Ovary (tissue), 9 donors: ENCODE data around the gene TMPO. TPM values are rescaled to one million over a fixed set of nuclear protein-coding genes. Genes with fewer than 3 reads are reported as not detected.
A peak's percentile ranks its signal among the peaks of the same experiment; 100 is the strongest.

ENCODE experiments used
- DNase-seq, 5 donors: peaks; one replicate each; pipeline ENCODE4 v3.0.0-alpha.2; 2019 to 2020
- H3K27ac ChIP-seq, 2 donors: fragments of 200-600 bp; one replicate each; pipeline versions ENCODE4 v1.5.1 to v1.8.0; 2019 to 2022
- H3K27me3 ChIP-seq: fragments of 200-600 bp; one replicate; pipeline ENCODE4 v1.8.0; 2022
- H3K36me3 ChIP-seq: fragments of 200-600 bp; sonication (generic); one replicate; pipeline ENCODE4 v1.5.1; 2019
- H3K4me1 ChIP-seq: one replicate; pipeline ENCODE4 v1.8.1; 2013; ENCODE audit warnings: mild to moderate bottlenecking, moderate library complexity; ENCODE audit not compliant: insufficient read depth
- H3K4me3 ChIP-seq: fragments of 200-600 bp; sonication (generic); one replicate; pipeline ENCODE4 v1.5.1; 2017
- H3K9me3 ChIP-seq, 2 donors: fragments of 200-600 bp in 1 of 2; sonication (generic) in 1 of 2; one replicate each; pipeline versions ENCODE4 v1.5.1 to v1.8.1; 2013 to 2019; ENCODE audit warnings: mild to moderate bottlenecking in 1 of 2, moderate library complexity in 1 of 2
- EP300 ChIP-seq: sonication (generic); formaldehyde crosslinking; IDR thresholded peaks from one replicate; pipeline ENCODE4 v1.6.1; 2017; ENCODE audit warnings: antibody characterized with exemption
- POLR2A ChIP-seq: fragments of 450-650 bp; IDR thresholded peaks from one replicate; pipeline ENCODE4 v1.6.1; 2017; ENCODE audit warnings: antibody characterized with exemption, mild to moderate bottlenecking, moderate library complexity
- WGBS, 3 donors: extraction: QIAGEN DNeasy Blood & Tissue Kit in 1 of 3; methylation state at CpG; one replicate each; pipeline versions ENCODE4 v1.1.5 to v1.1.7; 2013 to 2017; 5-methylcytosine and 5-hydroxymethylcytosine counted together
- intact Hi-C, 4 donors: fragments of 100-400 bp; cut with DNase I; formaldehyde crosslinking; loops; one replicate each; pipeline versions ENCODE4 v1.11.0 to v1.15.1; 2022 to 2023
- polyA plus RNA-seq, 2 donors: library from polyadenylated mRNA; stranded (reverse); fragments of 200-250 nt in 1 of 2; fragments of 350-450 nt in 1 of 2; fragmentation: Illumina TruSeq in 1 of 2; extraction: RNeasy Lipid Tissue Mini Kit (QIAGEN cat#74804) in 1 of 2; gene quantifications; one replicate each; pipeline ENCODE4 v1.2.3, GENCODE V29; 2013 to 2014
- total RNA-seq, 7 donors: library from RNA; depleted of rRNA in 2 of 7; stranded (reverse); fragments of >200 nt in 2 of 7; fragmentation: NEBNext Ultra II Directional in 3 of 7; extraction: Animal tissue kit (Norgen Biotek cat#: 25700) in 3 of 7; gene quantifications; one replicate each; pipeline versions ENCODE4 v1.1.0 to v1.2.4, GENCODE V29; 2016 to 2023
- TF ChIP-seq, protein P1 (sequence below), 3 donors: fragments of 450-650 bp in 2 of 3; fragments of 200-600 bp in 1 of 3; IDR thresholded peaks; one replicate each; pipeline versions ENCODE4 v1.5.1 to v1.8.0; 2016 to 2022; ENCODE audit warnings: antibody characterized with exemption in 3 of 3, mild to moderate bottlenecking in 1 of 3
- donor health status: DM: no; HTN: no; CAD: no; lungs with moderate emphysema.
- donor health status: DM: no; HTN: no; CAD: no.
- donor health status: Bipolar disorder and iron deficiency.
- donor health status: DM: yes; HTN: yes; CAD: no.
- donor health status: DM: no; HTN: no; CAD: no.
- donor health status: DM: yes; HTN: yes; CAD: no.

Gene TMPO
- total and polyA plus RNA-seq, 9 donors: 48.4 to 144 (median 116) TPM

DNA sequence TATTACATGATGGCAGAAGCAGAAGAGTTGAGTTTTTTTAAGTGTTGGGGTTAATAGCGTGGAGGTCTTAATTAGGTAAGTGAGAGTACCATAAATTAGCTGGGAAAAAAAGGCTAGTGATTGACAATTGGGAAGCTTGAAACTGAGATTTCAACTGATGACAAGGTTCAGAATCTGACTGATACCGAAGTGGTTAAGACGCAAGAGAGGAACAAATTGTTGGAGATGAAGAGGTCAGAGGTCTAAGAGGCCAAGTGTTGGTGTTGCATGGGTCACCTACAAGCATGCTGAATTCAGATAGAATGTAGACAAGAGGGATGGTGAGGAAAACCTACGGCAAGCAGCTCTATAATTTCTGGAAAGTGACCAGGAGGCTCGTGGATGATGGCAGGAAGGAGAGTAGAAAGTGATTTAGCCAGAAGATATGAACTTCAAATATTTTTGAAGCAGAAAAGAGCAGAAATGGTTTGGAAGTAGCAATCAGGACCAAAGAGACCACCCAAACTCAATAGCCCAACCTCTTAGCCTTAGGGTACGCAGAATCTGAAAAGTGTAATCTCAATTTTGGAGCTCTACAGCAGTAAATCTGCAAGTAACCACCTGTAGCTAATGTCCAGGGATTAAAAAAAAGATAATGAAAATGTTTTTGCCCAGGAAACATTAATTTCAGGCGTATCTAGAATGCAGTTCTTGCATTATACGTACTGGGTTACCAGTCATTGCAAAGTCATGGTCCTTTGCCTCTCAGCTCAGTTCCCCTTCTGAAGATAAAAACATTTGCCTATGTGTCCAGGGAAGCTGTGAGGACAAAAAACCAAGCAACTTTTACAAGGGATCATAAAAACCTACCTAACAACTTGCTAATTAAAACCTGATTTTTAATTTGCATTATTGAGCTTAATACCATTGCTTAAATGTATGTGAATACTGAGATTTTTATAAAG lies 1.7 kb upstream of the TMPO start:
- 81 to 87% (median 81%) methylated on average over 8 of the region's 8 CpGs for WGBS, 3 donors
- TF ChIP-seq POLR2A (no peak), EP300 (no peak)
- TF ChIP-seq, protein P1, sequence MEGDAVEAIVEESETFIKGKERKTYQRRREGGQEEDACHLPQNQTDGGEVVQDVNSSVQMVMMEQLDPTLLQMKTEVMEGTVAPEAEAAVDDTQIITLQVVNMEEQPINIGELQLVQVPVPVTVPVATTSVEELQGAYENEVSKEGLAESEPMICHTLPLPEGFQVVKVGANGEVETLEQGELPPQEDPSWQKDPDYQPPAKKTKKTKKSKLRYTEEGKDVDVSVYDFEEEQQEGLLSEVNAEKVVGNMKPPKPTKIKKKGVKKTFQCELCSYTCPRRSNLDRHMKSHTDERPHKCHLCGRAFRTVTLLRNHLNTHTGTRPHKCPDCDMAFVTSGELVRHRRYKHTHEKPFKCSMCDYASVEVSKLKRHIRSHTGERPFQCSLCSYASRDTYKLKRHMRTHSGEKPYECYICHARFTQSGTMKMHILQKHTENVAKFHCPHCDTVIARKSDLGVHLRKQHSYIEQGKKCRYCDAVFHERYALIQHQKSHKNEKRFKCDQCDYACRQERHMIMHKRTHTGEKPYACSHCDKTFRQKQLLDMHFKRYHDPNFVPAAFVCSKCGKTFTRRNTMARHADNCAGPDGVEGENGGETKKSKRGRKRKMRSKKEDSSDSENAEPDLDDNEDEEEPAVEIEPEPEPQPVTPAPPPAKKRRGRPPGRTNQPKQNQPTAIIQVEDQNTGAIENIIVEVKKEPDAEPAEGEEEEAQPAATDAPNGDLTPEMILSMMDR (IDR thresholded peaks at IDR 0.05): no peak

DNA sequence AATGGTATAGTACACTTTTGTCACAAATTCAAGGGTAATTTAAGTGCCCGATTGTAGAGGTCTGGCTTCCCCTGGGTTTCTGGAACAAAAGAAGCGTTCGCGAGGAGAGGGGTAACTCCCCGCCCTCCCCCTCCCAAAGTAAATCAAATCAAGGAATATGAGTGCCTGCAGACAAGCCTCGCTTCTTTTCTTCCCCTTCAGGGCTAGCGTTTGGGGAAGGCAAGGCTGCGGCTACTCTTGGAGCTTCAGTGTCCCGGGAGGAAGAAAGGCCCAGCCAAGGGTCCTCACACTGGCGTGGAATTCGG lies 456 bp upstream of the TMPO start:
- Histone ChIP-seq H3K27me3 (no peaks in the 10 kb centered on the region), H3K9me3 (no peaks in the 10 kb centered on the region), H3K27ac (peak overlapping the region; percentile 91 to 96), H3K36me3 (no peaks in the 10 kb centered on the region), H3K4me1 (peaks cover 8% of the 10 kb centered on the region), H3K4me3 (peak overlapping the region; percentile 100)
- 0% methylated on average over 11 of the region's 11 CpGs for WGBS, 3 donors
- intact Hi-C loops: loop anchor here in 3 of 4 donors (5.0 to 10.0 kb wide), 2 partner anchors 90 to 93 kb away; no protein-coding TSS in a partner anchor
- no peak for DNase-seq
- TF ChIP-seq, protein P1 (IDR thresholded peaks at IDR 0.05): no peak
- TF ChIP-seq EP300 (no peak), POLR2A (no peak)

More for the DNA sequence above, 1.7 kb upstream of the TMPO start:
- no peaks in the 10 kb centered on the region for H3K36me3 ChIP-seq
- DNase-seq: no peak
- H3K27ac ChIP-seq: peak overlapping the region in 1 of 2 donors; percentile 91
- intact Hi-C loops: loop anchor here in 1 of 4 donors (10.0 kb wide), 1 partner anchor 89 kb away; no protein-coding TSS in a partner anchor
- peaks cover 5% of the 10 kb centered on the region for H3K4me1 ChIP-seq
- H3K4me3 ChIP-seq: peak overlapping the region; percentile 100
- H3K9me3 ChIP-seq: no peaks in the 10 kb centered on the region
- no peaks in the 10 kb centered on the region for H3K27me3 ChIP-seq

DNA sequence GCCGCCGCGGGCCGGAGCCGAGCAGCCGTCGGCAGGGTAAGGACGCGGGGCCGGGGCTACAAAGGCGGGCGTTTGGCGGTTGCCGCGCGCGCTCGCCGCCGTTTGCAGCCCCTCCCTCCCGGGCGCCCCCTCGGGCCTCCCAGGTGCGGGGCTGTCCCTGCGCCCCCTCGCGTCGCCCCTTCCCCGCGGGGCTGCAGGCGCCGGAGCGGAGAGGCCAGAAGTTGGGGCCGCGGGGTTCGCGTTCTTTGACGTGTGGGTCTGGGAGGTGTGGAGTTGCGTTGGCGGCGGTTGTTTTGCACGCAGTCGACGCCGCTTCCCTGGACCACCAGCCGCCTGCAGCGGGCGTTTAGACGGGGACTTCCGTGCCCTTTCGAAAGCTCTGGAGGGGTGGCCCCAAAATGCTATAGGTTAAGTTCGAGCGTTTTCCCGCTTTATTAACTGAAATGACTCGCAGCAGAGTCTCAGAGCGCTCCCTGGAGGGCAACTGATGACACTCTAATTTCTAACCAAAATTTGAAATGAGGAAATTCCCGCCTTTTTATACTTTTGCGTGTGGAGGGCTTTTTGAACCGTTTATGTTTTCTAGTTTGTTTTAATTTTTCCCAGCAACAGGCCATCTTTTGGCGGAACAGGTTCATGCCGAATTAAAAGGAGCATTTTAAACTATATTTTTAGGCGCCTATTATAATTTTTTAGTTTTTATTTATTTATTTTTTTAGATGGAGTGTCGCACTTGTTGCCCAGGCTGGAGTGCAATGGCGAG lies 902 bp downstream of the TMPO start:
- TF ChIP-seq, protein P1 (IDR thresholded peaks at IDR 0.05): peak; percentile 47 to 68 (median 64)
- TF ChIP-seq POLR2A: no peak
- Histone ChIP-seq H3K4me3 (peak overlapping the region; percentile 100), H3K4me1 (peaks cover 10% of the 10 kb centered on the region), H3K27me3 (no peaks in the 10 kb centered on the region), H3K27ac (peak overlapping the region; percentile 91 to 96), H3K9me3 (no peaks in the 10 kb centered on the region), H3K36me3 (no peaks in the 10 kb centered on the region)
- WGBS, 3 donors: 0 to 1% (median 0%) methylated on average over 50 to 64 of the region's 64 CpGs
- peak; percentile 65 to 78 (median 69) for DNase-seq
- intact Hi-C loops: loop anchor here in 3 of 4 donors (5.0 to 10.0 kb wide), 2 partner anchors 91 to 94 kb away; no protein-coding TSS in a partner anchor

DNA sequence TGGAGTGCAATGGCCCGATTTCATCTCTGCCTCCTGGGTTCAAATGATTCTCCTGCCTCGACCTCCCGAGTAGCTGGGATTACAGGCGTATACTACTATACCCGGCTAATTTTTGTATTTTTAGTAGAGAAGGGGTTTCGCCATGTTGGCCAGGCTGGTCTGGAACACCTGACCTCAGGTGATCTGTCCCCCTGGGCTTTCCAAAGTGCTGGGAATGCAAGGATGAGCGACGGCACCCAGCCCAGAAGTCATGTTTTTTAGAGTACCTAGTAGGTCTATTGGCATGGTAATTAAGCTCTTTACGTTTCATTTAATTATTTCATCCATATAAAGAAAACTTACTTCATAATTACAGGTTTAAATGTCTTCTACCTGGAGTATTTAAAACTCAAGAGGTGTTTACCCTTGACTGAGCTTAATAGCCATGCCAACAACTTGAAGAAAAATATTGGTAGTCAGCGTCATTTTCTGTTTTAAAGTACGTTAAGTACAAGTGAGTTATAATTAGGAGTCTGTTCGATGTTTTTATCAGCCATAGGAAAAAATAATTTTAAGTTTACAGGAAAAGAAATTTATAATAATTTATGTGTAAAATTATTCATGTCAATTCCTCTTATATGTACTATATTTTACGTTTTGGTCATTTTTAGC lies 4.0 kb downstream of the TMPO start:
- no peak for DNase-seq
- Histone ChIP-seq H3K27me3 (no peaks in the 10 kb centered on the region), H3K36me3 (no peaks in the 10 kb centered on the region), H3K4me3 (no peak overlapping the region), H3K27ac (no peak overlapping the region), H3K9me3 (no peaks in the 10 kb centered on the region), H3K4me1 (peaks cover 8% of the 10 kb centered on the region)
- TF ChIP-seq, protein P1 (IDR thresholded peaks at IDR 0.05): no peak
- TF ChIP-seq POLR2A: no peak
- TF ChIP-seq EP300: no peak
- WGBS, 3 donors: 81 to 86% (median 82%) methylated on average over 13 of the region's 13 CpGs
- intact Hi-C loops: loop anchor here in 3 of 4 donors (5.0 to 10.0 kb wide), 2 partner anchors 95 to 97 kb away; no protein-coding TSS in a partner anchor
